Omental fat pad (tissue), 4 donors: ENCODE measurements around the gene MYADM. TPM values are rescaled to one million over a fixed set of nuclear protein-coding genes. Genes with fewer than 3 reads are reported as not detected.

Experiments
- ATAC-seq: fragments of 150-250 bp; one replicate; pipeline ENCODE4 v1.9.1; 2016; ENCODE audit warnings: mild to moderate bottlenecking, moderate library complexity; ENCODE audit not compliant: low FRiP score
- DNase-seq: peaks from one replicate; pipeline ENCODE4 v3.0.0-alpha.2; 2019; ENCODE audit warnings: low spot score
- CTCF ChIP-seq, 3 donors: fragments of 450-650 bp; IDR thresholded peaks; one replicate each; pipeline ENCODE4 v1.5.1; 2016 to 2017; ENCODE audit warnings: antibody characterized with exemption in 3 of 3, mild to moderate bottlenecking in 3 of 3, moderate library complexity in 2 of 3
- total RNA-seq, 4 donors: library from RNA; depleted of rRNA; stranded (reverse); fragments of >200 nt; gene quantifications; one replicate each; pipeline ENCODE4 v1.1.0, GENCODE V29; 2016

Gene MYADM
- 100 to 1,000 TPM in 2 of 4 donors, 10 to 100 TPM in 2; 50.6 to 346 (median 97.8) TPM for total RNA-seq

- no peak for TF ChIP-seq CTCF (IDR thresholded peaks at IDR 0.05)
- ATAC-seq, result peak; percentile 90
These were observed at the start of gene MYADM for GRCh38 chr19:53867225-53868090. MYADM (plus strand) TSS chr19:53867883; CDS start chr19:53873530, 5,647 bp downstream.

GRCh38 chr19:53818756-53819155, 48.9 kb upstream of the MYADM start:
- no peak for ATAC-seq
- no peak for TF ChIP-seq CTCF (IDR thresholded peaks at IDR 0.05)
- DNase-seq, result no peak

More at GRCh38 chr19:53867225-53868090, at the start of gene MYADM:
- DNase-seq, result peak; percentile 99

GRCh38 chr19:53819861-53820260, 47.8 kb upstream of the MYADM start:
- DNase-seq (no peak), ATAC-seq (no peak)
- TF ChIP-seq CTCF (IDR thresholded peaks at IDR 0.05), result no peak

GRCh38 chr19:53823380-53824120, 44.1 kb upstream of the MYADM start:
- ATAC-seq (no peak), DNase-seq (no peak)
- no peak for TF ChIP-seq CTCF (IDR thresholded peaks at IDR 0.05)

GRCh38 chr19:53824134-53824611, 43.5 kb upstream of the MYADM start, which contains the start of gene NLRP12:
NLRP12 (minus strand) TSS chr19:53824314; CDS start chr19:53824174, 140 bp downstream.
- ATAC-seq (peak; percentile 48), DNase-seq (no peak)
- TF ChIP-seq CTCF (IDR thresholded peaks at IDR 0.05), result no peak

- TF ChIP-seq CTCF (IDR thresholded peaks at IDR 0.05), result no peak
- no peak for ATAC-seq
- DNase-seq, result no peak
These were observed 40.8 kb upstream of the MYADM start for GRCh38 chr19:53826876-53827275.
